ENCODE results near the gene BIN1.

GRCh38 chr2:127051116-127052056 lies 55.6 kb downstream of the BIN1 start:
- TF ChIP-seq CTCF (IDR thresholded peaks at IDR 0.05) (no peak), EZH2 (IDR thresholded peaks at IDR 0.05; ENCODE audit: borderline replicate concordance, insufficient read depth, low read depth, low read length, poor library complexity, severe bottlenecking) (no peak)
